IMR-90 (cell line): ENCODE data around the gene SLF2. TPM values are rescaled to one million over a fixed set of nuclear protein-coding genes. Genes with fewer than 3 reads are reported as not detected.

Experiments
- ATAC-seq: fragments of 200-7000 bp; cut with Tn5 transposase; 2 replicates; pipeline ENCODE4 v1.9.1; 2020; ENCODE audit warnings: low read depth, mild to moderate bottlenecking, moderate library complexity
- BruUV-seq: library from RNA; stranded (reverse); fragments of 400-500 nt; replicated peaks from 2 replicates; lab custom pipeline; 2021; lab: Mats Ljungman, UMichigan
- CTCF ChIA-PET: fragments of 300-600 bp; formaldehyde crosslinking; extraction: SDS; loops from one replicate; lab custom pipeline; 2021; ENCODE audit warnings: antibody characterized with exemption; lab: Yijun Ruan, JAX
- POLR2A ChIA-PET: fragments of 300-600 bp; sonication (Branson Sonifier 250); formaldehyde crosslinking; loops from one replicate; lab custom pipeline; 2022; ENCODE audit warnings: antibody characterized with exemption; ENCODE audit not compliant: unreplicated experiment; lab: Charles Lee
- DNase-seq: peaks from one replicate; pipeline ENCODE4 v3.0.0; 2013
- H2AFZ ChIP-seq: replicated peaks from 2 replicates; pipeline ENCODE3; 2013; ENCODE audit warnings: low read length, mild to moderate bottlenecking; ENCODE audit not compliant: poor library complexity
- H2AK5ac ChIP-seq: 2 replicates; pipeline ENCODE4 v1.6.1; 2013; ENCODE audit warnings: low read depth, low read length, inconsistent platforms
- H2AK9ac ChIP-seq: replicated peaks from 2 replicates; pipeline ENCODE3; 2013; ENCODE audit warnings: mild to moderate bottlenecking, low read depth, low read length, moderate library complexity; ENCODE audit not compliant: poor library complexity
- H2BK120ac ChIP-seq: 2 replicates; pipeline ENCODE4 v1.6.1; 2013; ENCODE audit warnings: low read depth, low read length, inconsistent platforms
- H2BK15ac ChIP-seq: 3 replicates; pipeline ENCODE4 v1.6.1; 2013; ENCODE audit warnings: low read depth, low read length, inconsistent platforms
- H2BK20ac ChIP-seq: 2 replicates; pipeline ENCODE4 v1.6.1; 2013; ENCODE audit warnings: low read depth, mild to moderate bottlenecking, inconsistent platforms, low read length, moderate library complexity
- H2BK5ac ChIP-seq: 2 replicates; pipeline ENCODE4 v1.6.1; 2013; ENCODE audit warnings: mild to moderate bottlenecking, low read depth, low read length, inconsistent platforms; ENCODE audit not compliant: poor library complexity, severe bottlenecking
- H3K14ac ChIP-seq: replicated peaks from 2 replicates; pipeline ENCODE4 v1.6.1; 2013; ENCODE audit warnings: low read depth, low read length, inconsistent platforms
- H3K18ac ChIP-seq: 2 replicates; pipeline ENCODE4 v1.6.1; 2013; ENCODE audit warnings: low read depth, low read length, control low read depth
- H3K23ac ChIP-seq: 2 replicates; pipeline ENCODE4 v1.6.1; 2013; ENCODE audit warnings: low read depth, low read length, inconsistent platforms
- H3K27ac ChIP-seq: 2 replicates; pipeline ENCODE4 v1.5.1; 2013; ENCODE audit warnings: mild to moderate bottlenecking, control low read depth, low read length; ENCODE audit not compliant: insufficient read depth
- H3K27me3 ChIP-seq: 2 replicates; pipeline ENCODE4 v1.6.1; 2013; ENCODE audit warnings: low read length; ENCODE audit not compliant: control insufficient read depth, insufficient read depth
- H3K36me3 ChIP-seq: 2 replicates; pipeline ENCODE4 v1.6.1; 2013; ENCODE audit warnings: low read length, mixed read lengths; ENCODE audit not compliant: control insufficient read depth, insufficient read depth
- H3K4ac ChIP-seq: 2 replicates; pipeline ENCODE4 v1.6.1; 2013; ENCODE audit warnings: low read depth, low read length, inconsistent platforms
- H3K4me1 ChIP-seq: 2 replicates; pipeline ENCODE4 v1.6.1; 2013; ENCODE audit warnings: low read length, mixed read lengths; ENCODE audit not compliant: control insufficient read depth, insufficient read depth
- H3K4me2 ChIP-seq: 2 replicates; pipeline ENCODE4 v1.6.1; 2013; ENCODE audit warnings: low read depth, mild to moderate bottlenecking, control low read depth, low read length, moderate library complexity
- H3K4me3 ChIP-seq: 2 replicates; pipeline ENCODE4 v1.5.1; 2013; ENCODE audit warnings: low read depth, mild to moderate bottlenecking, control low read depth, low read length, moderate library complexity; ENCODE audit not compliant: insufficient read depth
- H3K56ac ChIP-seq: 2 replicates; pipeline ENCODE4 v1.6.1; 2013; ENCODE audit warnings: low read length, inconsistent platforms; ENCODE audit not compliant: insufficient read depth; ENCODE audit errors: extremely low read depth
- H3K79me1 ChIP-seq, 2 experiments: 2 replicates each; pipeline ENCODE4 v1.6.1; 2013; ENCODE audit warnings: low read length in 2 of 2, inconsistent platforms in 1 of 2, low read depth in 1 of 2
- H3K9ac ChIP-seq: 2 replicates; pipeline ENCODE4 v1.6.1; 2013; ENCODE audit warnings: low read depth, low read length, control low read depth
- H3K9me1 ChIP-seq: 2 replicates; pipeline ENCODE4 v1.6.1; 2013; ENCODE audit warnings: low read length, inconsistent platforms; ENCODE audit not compliant: insufficient read depth
- H3K9me3 ChIP-seq: 2 replicates; pipeline ENCODE4 v1.6.1; 2013; ENCODE audit warnings: low read length; ENCODE audit not compliant: control insufficient read depth, insufficient read depth
- H4K20me1 ChIP-seq: 2 replicates; pipeline ENCODE4 v1.6.1; 2013; ENCODE audit warnings: low read length, inconsistent platforms; ENCODE audit not compliant: insufficient read depth
- H4K5ac ChIP-seq: 2 replicates; pipeline ENCODE4 v1.6.1; 2013; ENCODE audit warnings: mild to moderate bottlenecking, low read depth, low read length, control low read depth
- H4K8ac ChIP-seq, 2 experiments: 2 replicates each; pipeline ENCODE4 v1.6.1; 2013; ENCODE audit warnings: low read depth in 2 of 2, low read length in 2 of 2, control low read depth in 1 of 2, inconsistent platforms in 1 of 2
- H4K91ac ChIP-seq: 2 replicates; pipeline ENCODE4 v1.6.1; 2013; ENCODE audit warnings: low read depth, low read length, inconsistent platforms; ENCODE audit not compliant: insufficient read depth
- CEBPB ChIP-seq: IDR thresholded peaks from 2 replicates; pipeline ENCODE4 v1.6.1; 2012; ENCODE audit warnings: low read depth, low read length, improper control_type of control experiment
- CHD1 ChIP-seq: IDR thresholded peaks from 2 replicates; pipeline ENCODE4 v1.6.1; 2012; ENCODE audit warnings: low read depth, low read length, improper control_type of control experiment
- MAFK ChIP-seq: IDR thresholded peaks from 2 replicates; pipeline ENCODE4 v1.6.1; 2012; ENCODE audit warnings: low read depth, low read length, improper control_type of control experiment
- MAZ ChIP-seq: IDR thresholded peaks from 2 replicates; pipeline ENCODE4 v1.6.1; 2012; ENCODE audit warnings: low read depth, mild to moderate bottlenecking, low read length, improper control_type of control experiment, moderate library complexity, borderline replicate concordance
- MXI1 ChIP-seq: IDR thresholded peaks from 2 replicates; pipeline ENCODE4 v1.6.1; 2012; ENCODE audit warnings: low read depth, mild to moderate bottlenecking, low read length, moderate library complexity, borderline replicate concordance
- RAD21 ChIP-seq: IDR thresholded peaks from 2 replicates; pipeline ENCODE4 v1.6.1; 2012; ENCODE audit warnings: low read length, improper control_type of control experiment
- SMC3 ChIP-seq: fragments of 150-350 bp; IDR thresholded peaks from 2 replicates; pipeline ENCODE4 v1.6.1; 2016; ENCODE audit warnings: low read depth, mild to moderate bottlenecking, antibody characterized with exemption, low read length, moderate library complexity
- WGBS, 2 experiments: methylation state at CpG; one replicate each; pipeline versions ENCODE4 v1.1.5 to v1.1.7; 2013; ENCODE audit warnings: missing lambda C conversion rate in 2 of 2; ENCODE audit not compliant: insufficient read length in 1 of 2; ENCODE audit errors: extremely low coverage in 2 of 2; 5-methylcytosine and 5-hydroxymethylcytosine counted together
- dilution Hi-C: fragments of 300-500 bp; cut with HindIII; formaldehyde crosslinking; loops from one replicate; pipeline ENCODE4 v1.14.3; 2018; ENCODE audit warnings: low sequenced_read_pairs; ENCODE audit not compliant: unreplicated experiment
- in situ Hi-C: fragments of 300-500 bp; cut with MboI; formaldehyde crosslinking; loops from 3 replicates; pipeline ENCODE4 v1.14.3; 2019; ENCODE audit warnings: low sequenced_read_pairs, inconsistent platforms, mixed read lengths
- intact Hi-C: fragments of 100-400 bp; cut with micrococcal nuclease; formaldehyde crosslinking; loops from 2 replicates; pipeline ENCODE4 v1.10.0; 2022
- polyA plus RNA-seq, 3 experiments: library from polyadenylated mRNA; depleted of rRNA; stranded (reverse); fragments of >200 nt; gene quantifications; 2 replicates each; pipeline ENCODE4 v1.2.3, GENCODE V29; 2012; ENCODE audit warnings: low replicate concordance in 1 of 3
- total RNA-seq: library from RNA; depleted of rRNA; stranded (reverse); fragments of >200 nt; gene quantifications from 2 replicates; pipeline ENCODE4 v1.2.3, GENCODE V29; 2012
- TF ChIP-seq, protein P1 (sequence below): conservative IDR thresholded peaks from 2 replicates; pipeline ENCODE4 v1.5.1; 2012; ENCODE audit warnings: mild to moderate bottlenecking, low read depth, low read length, improper control_type of control experiment
- TF ChIP-seq, protein P2 (sequence below): fragments of 150-350 bp; IDR thresholded peaks from 2 replicates; pipeline ENCODE4 v1.6.1; 2017; ENCODE audit warnings: mild to moderate bottlenecking, antibody characterized with exemption, low read length, low read depth

The SLF2 gene
- total and polyA plus RNA-seq, 2 of the 4 experiments (the other 2 are of a cell fraction) = 8.5 to 21.7 TPM

DNA sequence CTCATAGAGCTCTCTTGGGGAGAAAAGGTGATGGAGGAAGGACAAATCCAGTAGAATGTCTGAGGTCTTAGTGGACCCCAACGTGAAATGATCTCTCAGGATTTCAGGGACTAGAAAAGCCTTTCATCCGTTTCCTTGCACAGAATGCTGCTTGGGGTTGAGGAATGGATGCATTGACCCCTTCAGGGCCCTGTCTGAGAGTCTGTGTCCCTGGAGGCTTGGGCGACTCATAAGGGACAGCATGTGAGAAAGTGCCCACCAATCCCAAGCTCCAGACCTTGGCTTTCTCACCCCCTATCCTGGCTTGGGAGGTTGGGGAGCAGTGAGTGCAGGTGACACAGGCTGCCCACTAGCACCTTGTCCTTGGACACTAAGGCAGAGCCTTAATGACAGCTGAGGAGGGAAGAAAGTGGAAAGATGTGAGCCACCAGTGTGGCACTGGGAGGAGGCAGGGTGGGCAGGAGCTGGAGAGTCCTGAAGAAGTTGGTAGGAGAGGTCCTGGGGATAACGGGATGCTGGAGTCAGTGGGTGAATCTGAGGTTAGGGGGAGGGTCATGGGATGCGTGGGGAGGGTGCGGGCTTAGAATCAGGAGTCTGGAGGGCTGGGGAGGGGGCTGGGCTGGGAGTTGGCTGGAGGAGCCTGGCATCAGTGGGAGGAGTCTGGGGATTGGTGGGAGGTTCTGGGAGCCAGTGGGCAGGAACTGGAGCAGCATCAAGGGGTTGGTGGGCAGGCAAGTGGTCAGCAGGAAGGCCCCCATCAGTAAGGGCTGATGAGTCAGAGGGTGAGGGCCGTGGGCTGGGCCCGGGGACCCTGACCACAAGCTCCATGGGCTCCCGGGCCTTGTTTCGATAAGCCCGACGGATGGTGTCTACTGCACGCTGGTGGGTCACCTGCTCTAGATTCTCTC, 95.4 kb downstream of the SLF2 start:
- Histone ChIP-seq H4K20me1 (peaks cover 46% of the 10 kb centered on the region), H2BK15ac (peak overlapping the region; percentile 4; the same call in 1 of the 3 replicates), H3K4ac (peak overlapping the region; percentile 65), H3K18ac (peak overlapping the region; percentile 87), H2BK120ac (peak overlapping the region; percentile 36), H2AFZ (peak overlapping the region; percentile 34), H4K5ac (peak overlapping the region; percentile 69), H2AK5ac (peak overlapping the region; percentile 98), H3K27ac (peak overlapping the region; percentile 73), H4K91ac (peak overlapping the region; percentile 77), H3K4me3 (no peak overlapping the region), H4K8ac (peak overlapping the region in 1 of 2 experiments; percentile 71; a peak in 1 of 4 replicates), H3K79me1 (peaks cover 18 to 54% of the 10 kb centered on the region in 2 experiments; a peak in 3 of 4 replicates), H3K4me2 (peak overlapping the region; percentile 35), H3K9ac (peak overlapping the region; percentile 21; the same call in 1 of the 2 replicates), H3K56ac (peak overlapping the region; percentile 28; the same call in 1 of the 2 replicates), H2BK20ac (peak overlapping the region; percentile 60), H3K4me1 (peaks cover 30% of the 10 kb centered on the region), H3K27me3 (no peaks in the 10 kb centered on the region), H3K9me1 (peaks cover 20% of the 10 kb centered on the region), H3K36me3 (peaks cover 37% of the 10 kb centered on the region), H2AK9ac (peak overlapping the region; percentile 76), H2BK5ac (peak overlapping the region; percentile 79), H3K14ac (peak overlapping the region; percentile 84), H3K9me3 (no peaks in the 10 kb centered on the region), H3K23ac (peak overlapping the region; percentile 33)
- no peak for DNase-seq
- BruUV-seq = no TSS peak
- in situ Hi-C loops (no loop called here), dilution Hi-C loops (no loop called here), intact Hi-C loops (no loop called here)
- no peak for TF ChIP-seq MAZ
- TF ChIP-seq MAFK = no peak
- TF ChIP-seq CHD1 = no peak
- TF ChIP-seq, protein P1, sequence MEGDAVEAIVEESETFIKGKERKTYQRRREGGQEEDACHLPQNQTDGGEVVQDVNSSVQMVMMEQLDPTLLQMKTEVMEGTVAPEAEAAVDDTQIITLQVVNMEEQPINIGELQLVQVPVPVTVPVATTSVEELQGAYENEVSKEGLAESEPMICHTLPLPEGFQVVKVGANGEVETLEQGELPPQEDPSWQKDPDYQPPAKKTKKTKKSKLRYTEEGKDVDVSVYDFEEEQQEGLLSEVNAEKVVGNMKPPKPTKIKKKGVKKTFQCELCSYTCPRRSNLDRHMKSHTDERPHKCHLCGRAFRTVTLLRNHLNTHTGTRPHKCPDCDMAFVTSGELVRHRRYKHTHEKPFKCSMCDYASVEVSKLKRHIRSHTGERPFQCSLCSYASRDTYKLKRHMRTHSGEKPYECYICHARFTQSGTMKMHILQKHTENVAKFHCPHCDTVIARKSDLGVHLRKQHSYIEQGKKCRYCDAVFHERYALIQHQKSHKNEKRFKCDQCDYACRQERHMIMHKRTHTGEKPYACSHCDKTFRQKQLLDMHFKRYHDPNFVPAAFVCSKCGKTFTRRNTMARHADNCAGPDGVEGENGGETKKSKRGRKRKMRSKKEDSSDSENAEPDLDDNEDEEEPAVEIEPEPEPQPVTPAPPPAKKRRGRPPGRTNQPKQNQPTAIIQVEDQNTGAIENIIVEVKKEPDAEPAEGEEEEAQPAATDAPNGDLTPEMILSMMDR = no peak
- TF ChIP-seq MXI1 = no peak
- TF ChIP-seq CEBPB = no peak
- no peak for TF ChIP-seq SMC3
- TF ChIP-seq, protein P2, sequence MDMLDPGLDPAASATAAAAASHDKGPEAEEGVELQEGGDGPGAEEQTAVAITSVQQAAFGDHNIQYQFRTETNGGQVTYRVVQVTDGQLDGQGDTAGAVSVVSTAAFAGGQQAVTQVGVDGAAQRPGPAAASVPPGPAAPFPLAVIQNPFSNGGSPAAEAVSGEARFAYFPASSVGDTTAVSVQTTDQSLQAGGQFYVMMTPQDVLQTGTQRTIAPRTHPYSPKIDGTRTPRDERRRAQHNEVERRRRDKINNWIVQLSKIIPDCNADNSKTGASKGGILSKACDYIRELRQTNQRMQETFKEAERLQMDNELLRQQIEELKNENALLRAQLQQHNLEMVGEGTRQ = 0 out of 2 replicates have a peak, but pooled peaks have one; percentile 5
- no peak for TF ChIP-seq RAD21
- WGBS, 2 experiments = 47% methylated on average over 4 of the region's 13 CpGs; no CpG with 5 or more reads in 1 of the 2 experiments
- ChIA-PET POLR2A (interaction anchor here (0.6 to 1.0 kb wide), 2 partner anchors 9 to 1115 kb away, joined by 4 to 5 read pairs; partner anchors contain the start of gene LZTS2), CTCF (interaction anchor here (0.6 to 1.5 kb wide), 4 partner anchors 10 to 84 kb away, joined by 4 to 5 read pairs (median 4); partner anchors contain the start of genes PDZD7 and SFXN3)
- ATAC-seq = peak; percentile 2; the same call in 1 of the 2 replicates
